CD4-positive, alpha-beta T cell treated with Interleukin-1 beta for 1 hour (primary cell): ENCODE data around the gene PCDHGA10.
"Not testable (repeated sequence)": the region's sequence is repeated elsewhere in the genome, so short reads cannot be mapped to it uniquely, and the experiment has no call there.

Source experiments
- DNase-seq, 2 donors: peaks; one replicate each; pipeline ENCODE4 v3.0.0-alpha.2; 2020 to 2022

Gene PCDHGA10

GRCh38 chr5:141427783-141428426, 15.1 kb downstream of the PCDHGA10 start:
- DNase-seq: no peak

- peak; percentile 30 to 32 for DNase-seq
These were observed 17.7 kb downstream of the PCDHGA10 start, which contains the start of gene PCDHGA12 for GRCh38 chr5:141430332-141431113. TSS of gene PCDHGA12 (plus strand) at chr5:141430507. CDS start at chr5:141430760, 253 bp downstream.

DNA sequence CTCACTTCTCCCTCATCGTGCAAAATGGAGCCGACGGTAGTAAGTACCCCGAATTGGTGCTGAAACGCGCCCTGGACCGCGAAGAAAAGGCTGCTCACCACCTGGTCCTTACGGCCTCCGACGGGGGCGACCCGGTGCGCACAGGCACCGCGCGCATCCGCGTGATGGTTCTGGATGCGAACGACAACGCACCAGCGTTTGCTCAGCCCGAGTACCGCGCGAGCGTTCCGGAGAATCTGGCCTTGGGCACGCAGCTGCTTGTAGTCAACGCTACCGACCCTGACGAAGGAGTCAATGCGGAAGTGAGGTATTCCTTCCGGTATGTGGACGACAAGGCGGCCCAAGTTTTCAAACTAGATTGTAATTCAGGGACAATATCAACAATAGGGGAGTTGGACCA, 18.5 kb downstream of the PCDHGA10 start:
- DNase-seq: no peak

GRCh38 chr5:141432308-141432707, 19.5 kb downstream of the PCDHGA10 start:
- DNase-seq: not testable (repeated sequence)

GRCh38 chr5:141432726-141433125, 19.9 kb downstream of the PCDHGA10 start:
- not testable (repeated sequence) for DNase-seq

- DNase-seq: no peak
These were observed 21.2 kb downstream of the PCDHGA10 start for GRCh38 chr5:141434006-141434405.

DNA sequence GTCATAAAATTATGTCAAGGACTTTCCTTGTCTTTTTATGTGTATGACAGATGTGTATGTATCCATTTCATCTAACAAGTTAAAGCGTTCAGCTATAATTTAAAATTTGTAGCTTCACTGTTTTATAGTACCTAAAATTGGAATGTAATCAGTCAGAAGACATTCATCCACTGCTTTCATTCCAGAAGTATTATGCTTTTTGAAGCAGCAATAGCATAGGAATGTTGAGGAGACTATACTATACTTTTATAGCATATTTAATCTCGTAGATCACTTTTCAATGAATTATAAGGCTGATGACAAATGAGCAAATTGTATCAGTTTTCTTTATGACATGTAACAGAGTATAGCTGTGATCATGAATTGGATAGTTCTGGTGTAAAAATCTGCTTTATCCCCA, 24.4 kb downstream of the PCDHGA10 start:
- no peak for DNase-seq

- no peak for DNase-seq
These were observed 26.8 kb downstream of the PCDHGA10 start for GRCh38 chr5:141439411-141440141.

DNA sequence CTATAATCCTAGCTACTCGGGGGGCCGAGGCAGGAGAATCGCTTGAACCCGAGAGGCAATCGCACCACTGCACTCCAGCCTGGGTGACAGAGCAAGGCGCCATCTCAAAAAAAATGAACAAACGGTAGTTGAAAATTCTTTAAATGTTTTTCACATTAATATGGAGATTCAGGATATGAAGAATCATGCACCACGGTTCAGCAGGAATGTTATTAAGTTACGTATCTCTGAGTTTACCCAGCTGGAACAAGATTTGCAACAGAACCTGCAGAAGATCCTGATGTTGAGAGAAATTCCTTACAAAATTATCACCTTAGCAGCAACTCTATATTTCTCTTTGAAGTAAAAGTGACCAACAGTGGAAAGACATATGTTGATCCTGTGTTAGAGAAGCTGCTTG, 27.6 kb downstream of the PCDHGA10 start:
- no peak for DNase-seq

DNA sequence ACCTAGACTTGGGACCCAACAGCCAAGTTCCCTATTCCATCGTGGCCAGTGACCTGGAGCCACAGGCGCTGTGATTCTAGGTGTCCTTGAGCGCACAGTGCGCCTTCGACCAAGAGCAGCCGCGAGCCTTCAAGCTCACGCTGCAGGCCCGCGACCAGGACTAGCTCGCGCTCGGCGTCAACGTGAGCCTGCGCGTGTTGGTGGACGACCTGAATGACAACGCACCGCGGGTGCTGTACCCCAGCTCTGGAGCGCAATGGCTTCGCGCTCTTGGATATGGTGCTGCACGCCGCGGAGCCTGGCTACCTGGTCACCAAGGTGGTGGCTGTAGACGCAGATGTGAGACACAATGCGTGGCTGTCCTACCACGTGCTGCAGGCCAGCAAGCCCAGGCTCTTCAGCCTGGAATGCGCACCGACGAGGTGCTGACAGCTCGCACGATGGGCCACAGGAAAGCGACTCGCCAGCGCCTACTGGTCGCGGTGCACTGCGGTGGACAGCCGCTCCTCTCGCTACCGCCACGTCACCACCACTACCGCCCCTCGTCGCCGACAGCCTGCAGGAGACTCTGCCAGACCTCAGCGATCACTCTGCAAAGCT, 28.9 kb downstream of the PCDHGA10 start:
- no peak for DNase-seq

DNA sequence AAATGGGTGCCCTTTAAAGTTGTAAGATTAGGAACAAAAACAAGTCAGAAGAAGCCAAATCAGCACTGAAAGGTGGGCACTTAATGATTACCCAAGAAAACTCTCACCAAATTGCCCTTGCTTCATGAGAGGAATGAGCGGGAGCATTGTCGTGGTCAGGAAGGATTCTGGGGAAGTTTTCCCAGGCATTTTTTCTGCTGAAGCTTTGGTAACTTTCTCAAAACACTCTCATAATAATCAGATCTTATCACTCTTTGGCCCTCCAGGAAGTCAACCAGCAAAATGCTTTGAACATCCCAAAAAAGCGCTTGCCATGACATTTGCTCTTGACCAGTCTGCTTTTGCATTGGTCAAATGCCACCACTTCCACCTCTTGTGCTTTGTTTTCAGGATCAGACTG, 52.6 kb downstream of the PCDHGA10 start:
- DNase-seq: no peak
